HepG2 (cell line): ENCODE data around the gene CALCB. TPM values are rescaled to one million over a fixed set of nuclear protein-coding genes. Genes with fewer than 3 reads are reported as not detected.

Experiments
- ATAC-seq: fragments of 200-7000 bp; cut with Tn5 transposase; 3 replicates; pipeline ENCODE4 v1.9.1; 2020; ENCODE audit warnings: mild to moderate bottlenecking, moderate library complexity
- BruUV-seq: library from RNA; stranded (reverse); fragments of 400-500 nt; replicated peaks from 2 replicates; lab custom pipeline; 2021; lab: Mats Ljungman, UMichigan
- CTCF ChIA-PET: fragments of 300-600 bp; formaldehyde crosslinking; extraction: SDS; loops from one replicate; lab custom pipeline; 2021; ENCODE audit warnings: low total read pairs, inconsistent platforms, low intra/inter-chr PET ratio; lab: Yijun Ruan, JAX
- POLR2A ChIA-PET: fragments of 350-600 bp; sonication (Branson Sonifier 250); formaldehyde crosslinking; loops from one replicate; lab custom pipeline; 2020; ENCODE audit warnings: antibody characterized with exemption, inconsistent platforms; lab: Yijun Ruan, JAX
- DNase-seq: peaks from one replicate; pipeline ENCODE4 v3.0.0-alpha.2; 2015; ENCODE audit warnings: low spot score
- FAIRE-seq: peaks from 3 replicates; lab custom pipeline; 2011; peaks lifted over from hg19 to GRCh38; lab: Jason Lieb, UNC
- H2AFZ ChIP-seq: one replicate; pipeline ENCODE4 v1.6.1; 2011; ENCODE audit warnings: low read length, inconsistent platforms
- H3K27ac ChIP-seq: fragments of 300-600 bp; 3 replicates; pipeline ENCODE4 v1.8.0; 2011; ENCODE audit warnings: mixed run types, mild to moderate bottlenecking, mixed read lengths, low read length, inconsistent platforms; ENCODE audit not compliant: insufficient read depth; ENCODE audit errors: extremely low read length
- H3K27me3 ChIP-seq, 2 experiments: fragments of 200-600 bp in 1 of 2; 2 replicates in 1 of 2; 3 replicates in 1 of 2; pipeline versions ENCODE4 v1.6.0 to v1.8.0; 2011; ENCODE audit warnings: low read length in 2 of 2, mild to moderate bottlenecking in 2 of 2, moderate library complexity in 2 of 2, inconsistent platforms in 1 of 2; ENCODE audit not compliant: insufficient read depth in 2 of 2, control insufficient read depth in 1 of 2
- H3K36me3 ChIP-seq, 2 experiments: fragments of 200-600 bp in 1 of 2; replicated peaks in 1 of 2; 2 replicates in 1 of 2; 3 replicates in 1 of 2; pipeline versions ENCODE4 v1.5.1 to v1.8.0; 2011; ENCODE audit warnings: low read length in 2 of 2, inconsistent platforms in 1 of 2; ENCODE audit not compliant: insufficient read depth in 2 of 2, control insufficient read depth in 1 of 2
- H3K4me1 ChIP-seq: 2 replicates; pipeline ENCODE4 v1.5.1; 2012; ENCODE audit warnings: low read length, inconsistent platforms; ENCODE audit not compliant: insufficient read depth
- H3K4me2 ChIP-seq: 2 replicates; pipeline ENCODE4 v1.6.0; 2011; ENCODE audit warnings: low read depth, low read length, inconsistent platforms
- H3K4me3 ChIP-seq, 3 experiments: fragments of 200-600 bp in 1 of 3; sonication (generic), shearing (Covaris generic) in 1 of 3; replicated peaks in 1 of 3; 2 replicates each; pipeline ENCODE4 v1.5.1; 2011 to 2016; ENCODE audit warnings: low read length in 3 of 3, inconsistent platforms in 2 of 3, low read depth in 2 of 3, mild to moderate bottlenecking in 2 of 3, control low read depth in 1 of 3, mixed read lengths in 1 of 3; ENCODE audit not compliant: insufficient read depth in 1 of 3
- H3K79me2 ChIP-seq: one replicate; pipeline ENCODE4 v1.6.1; 2011; ENCODE audit warnings: low read length, inconsistent platforms; ENCODE audit not compliant: insufficient read depth
- H3K9ac ChIP-seq: 2 replicates; pipeline ENCODE4 v1.6.0; 2011; ENCODE audit warnings: mild to moderate bottlenecking, low read depth, low read length, inconsistent platforms; ENCODE audit not compliant: insufficient read depth
- H3K9me3 ChIP-seq: 2 replicates; pipeline ENCODE4 v1.5.1; 2012; ENCODE audit warnings: mild to moderate bottlenecking, low read length
- H4K20me1 ChIP-seq: 2 replicates; pipeline ENCODE4 v1.6.0; 2011; ENCODE audit warnings: inconsistent platforms, mild to moderate bottlenecking, low read length, moderate library complexity; ENCODE audit not compliant: insufficient read depth
- DDIT3 ChIP-seq: sonication (generic); formaldehyde crosslinking; IDR thresholded peaks from 2 replicates; pipeline ENCODE4 v1.4.0; 2020; ENCODE audit warnings: mild to moderate bottlenecking, missing genetic modification reagents
- E2F1 ChIP-seq: sonication (generic); formaldehyde crosslinking; IDR thresholded peaks from 2 replicates; pipeline ENCODE4 v1.5.0; 2020; ENCODE audit warnings: missing genetic modification reagents
- GABPB1 ChIP-seq: IDR thresholded peaks from 2 replicates; pipeline ENCODE4 v1.6.1; 2016; ENCODE audit warnings: mild to moderate bottlenecking, missing genetic modification reagents, moderate library complexity, missing compliant biosample characterization
- HNF4G ChIP-seq, 2 experiments: sonication (generic) in 1 of 2; formaldehyde crosslinking in 1 of 2; IDR thresholded peaks; 2 replicates each; pipeline versions ENCODE4 v1.4.0 to v1.6.1; 2011 to 2020; ENCODE audit warnings: borderline replicate concordance in 2 of 2, low read depth in 2 of 2, mild to moderate bottlenecking in 2 of 2, low read length in 1 of 2, missing genetic modification reagents in 1 of 2, moderate library complexity in 1 of 2
- HOXD1 ChIP-seq: sonication (generic); formaldehyde crosslinking; IDR thresholded peaks from 2 replicates; pipeline ENCODE4 v1.5.0; 2020; ENCODE audit warnings: missing genetic modification reagents
- ISX ChIP-seq: sonication (generic); formaldehyde crosslinking; conservative IDR thresholded peaks from 2 replicates; pipeline ENCODE4 v1.5.0; 2020; ENCODE audit warnings: missing genetic modification reagents
- NFATC3 ChIP-seq: sonication (generic); formaldehyde crosslinking; IDR thresholded peaks from 2 replicates; pipeline ENCODE4 v1.5.1; 2020; ENCODE audit warnings: mild to moderate bottlenecking, missing genetic modification reagents
- POLR2G ChIP-seq: fragments of 200-400 bp; formaldehyde crosslinking; IDR thresholded peaks from 2 replicates; pipeline ENCODE4 v1.6.1; 2018; ENCODE audit warnings: mild to moderate bottlenecking, low read depth, low read length, moderate library complexity
- PRMT3 ChIP-seq: sonication (generic); formaldehyde crosslinking; IDR thresholded peaks from 2 replicates; pipeline ENCODE4 v1.8.1; 2022; ENCODE audit warnings: low read depth, mild to moderate bottlenecking, moderate library complexity, missing genetic modification reagents, borderline replicate concordance
- RFX3 ChIP-seq: IDR thresholded peaks from 2 replicates; pipeline ENCODE4 v1.6.1; 2016; ENCODE audit warnings: missing biosample characterization, missing genetic modification reagents
- SIN3A ChIP-seq: IDR thresholded peaks from 2 replicates; pipeline ENCODE4 v1.6.1; 2011; ENCODE audit warnings: low read depth, mild to moderate bottlenecking, control low read depth, low read length, borderline replicate concordance
- TAF1 ChIP-seq: sonication (generic); formaldehyde crosslinking; IDR thresholded peaks from 2 replicates; pipeline ENCODE4 v1.4.0; 2020; ENCODE audit warnings: missing genetic modification reagents
- THAP11 ChIP-seq: IDR thresholded peaks from 2 replicates; pipeline ENCODE4 v1.6.1; 2016; ENCODE audit warnings: missing biosample characterization, missing genetic modification reagents
- THYN1 ChIP-seq: sonication (generic); formaldehyde crosslinking; IDR thresholded peaks from 2 replicates; pipeline ENCODE4 v1.8.1; 2023; ENCODE audit warnings: low read depth, mild to moderate bottlenecking, moderate library complexity, missing genetic modification reagents, borderline replicate concordance
- U2AF1 ChIP-seq: fragments of 200-400 bp; formaldehyde crosslinking; optimal IDR thresholded peaks from 2 replicates; pipeline ENCODE3; 2017; ENCODE audit warnings: mild to moderate bottlenecking, low read depth, low read length
- ZNF205 ChIP-seq: IDR thresholded peaks from 2 replicates; pipeline ENCODE4 v1.6.1; 2018; ENCODE audit warnings: missing biosample characterization, missing genetic modification reagents
- ZNF432 ChIP-seq: sonication (generic); formaldehyde crosslinking; IDR thresholded peaks from 2 replicates; pipeline ENCODE4 v1.5.0; 2020; ENCODE audit warnings: missing genetic modification reagents, mild to moderate bottlenecking, borderline replicate concordance
- ZNF740 ChIP-seq: sonication (generic); formaldehyde crosslinking; IDR thresholded peaks from 2 replicates; pipeline ENCODE4 v1.4.0; 2020; ENCODE audit warnings: missing genetic modification reagents
- WGBS: methylation state at CpG from one replicate; pipeline ENCODE4 v1.1.6; 2017; ENCODE audit warnings: low lambda C conversion rate; 5-methylcytosine and 5-hydroxymethylcytosine counted together
- in situ Hi-C: cut with HindIII; loops from 2 replicates; pipeline ENCODE4 v1.10.0; 2017; ENCODE audit warnings: low pct_unique_long_range_greater_than_20kb; ENCODE audit not compliant: extremely low pct_ligation_motif_present
- intact Hi-C: fragments of 100-400 bp; cut with micrococcal nuclease; formaldehyde crosslinking; loops from one replicate; pipeline ENCODE4 v1.10.0; 2022; ENCODE audit not compliant: unreplicated experiment
- polyA plus RNA-seq, 8 experiments: library from polyadenylated mRNA; depleted of rRNA in 3 of 8; stranded (reverse) in 7 of 8; unstranded in 1 of 8; fragments of >200 nt; fragmentation: Illumina TruSeq in 4 of 8; extraction: Trizol in 4 of 8; gene quantifications; 2 replicates each; pipeline versions ENCODE4 v1.2.1 to v1.2.3, GENCODE V29; 2011 to 2016; ENCODE audit warnings: low read depth in 4 of 8, missing spikeins in 1 of 8, mixed read lengths in 1 of 8; ENCODE audit not compliant: insufficient read depth in 1 of 8
- total RNA-seq, 5 experiments: library from RNA; depleted of rRNA; stranded (reverse); fragments of >200 nt; fragmentation: Illumina TruSeq; extraction: Trizol; gene quantifications; 2 replicates each; pipeline ENCODE4 v1.2.3, GENCODE V29; 2016; ENCODE audit warnings: low read depth in 1 of 5

CALCB gene
- total and polyA plus RNA-seq, 2 of the 13 experiments (the other 11 are each of a cell fraction or from before 2014, with no cell fraction given) = not detected

GRCh38 chr11:15027956-15028355 lies 45.4 kb upstream of the CALCB start:
- intact Hi-C loops = no loop called here
- Histone ChIP-seq H3K9me3 (no peaks in the 10 kb centered on the region), H3K27me3 (no peaks in the 10 kb centered on the region; a peak in 1 of 5 replicates), H3K79me2 (no peaks in the 10 kb centered on the region), H3K4me3 (no peak overlapping the region), H3K36me3 (no peaks in the 10 kb centered on the region)
- FAIRE-seq = no peak
- TF ChIP-seq PRMT3 (CRISPR knock-in tag) = no peak
- no peak for TF ChIP-seq U2AF1
- TF ChIP-seq POLR2G = no peak
- no peak for TF ChIP-seq DDIT3 (CRISPR knock-in tag)
- no peak for TF ChIP-seq SIN3A
- no peak for TF ChIP-seq GABPB1 (CRISPR knock-in tag)
- TF ChIP-seq ZNF740 = no peak
- TF ChIP-seq THYN1 (CRISPR knock-in tag) = no peak
- TF ChIP-seq ZNF205 (CRISPR knock-in tag) = no peak
- TF ChIP-seq THAP11 (CRISPR knock-in tag) = no peak
- TF ChIP-seq HNF4G (IDR thresholded peaks at IDR 0.05; ENCODE audit: borderline replicate concordance, low read depth, low read length) = no peak
- no peak for TF ChIP-seq HNF4G (CRISPR knock-in tag; IDR thresholded peaks at IDR 0.05; ENCODE audit: borderline replicate concordance, low read depth)
- no peak for TF ChIP-seq HOXD1
- no peak for TF ChIP-seq NFATC3 (CRISPR knock-in tag)
- TF ChIP-seq TAF1 (CRISPR knock-in tag) = no peak
- TF ChIP-seq ZNF432 (CRISPR knock-in tag) = no peak
- TF ChIP-seq ISX (CRISPR knock-in tag) = no peak
- TF ChIP-seq E2F1 (CRISPR knock-in tag) = no peak
- no peak for TF ChIP-seq RFX3 (CRISPR knock-in tag)
- TF ChIP-seq, all 625 proteins: peak for 0
- POLR2A ChIA-PET = no interaction called here
- Histone ChIP-seq H3K9ac (no peak overlapping the region), H2AFZ (no peak overlapping the region), H3K4me1 (no peaks in the 10 kb centered on the region), H3K27ac (no peak overlapping the region), H3K4me2 (no peak overlapping the region), H4K20me1 (no peaks in the 10 kb centered on the region)
- WGBS = 2% methylated on average over 2 of the region's 2 CpGs
- no peak for DNase-seq
- CTCF ChIA-PET = no interaction called here
- BruUV-seq = no TSS peak
- in situ Hi-C loops = no loop called here
- no peak for ATAC-seq
